ENCODE results near the gene MRPL2.

MRPL2 gene

DNA sequence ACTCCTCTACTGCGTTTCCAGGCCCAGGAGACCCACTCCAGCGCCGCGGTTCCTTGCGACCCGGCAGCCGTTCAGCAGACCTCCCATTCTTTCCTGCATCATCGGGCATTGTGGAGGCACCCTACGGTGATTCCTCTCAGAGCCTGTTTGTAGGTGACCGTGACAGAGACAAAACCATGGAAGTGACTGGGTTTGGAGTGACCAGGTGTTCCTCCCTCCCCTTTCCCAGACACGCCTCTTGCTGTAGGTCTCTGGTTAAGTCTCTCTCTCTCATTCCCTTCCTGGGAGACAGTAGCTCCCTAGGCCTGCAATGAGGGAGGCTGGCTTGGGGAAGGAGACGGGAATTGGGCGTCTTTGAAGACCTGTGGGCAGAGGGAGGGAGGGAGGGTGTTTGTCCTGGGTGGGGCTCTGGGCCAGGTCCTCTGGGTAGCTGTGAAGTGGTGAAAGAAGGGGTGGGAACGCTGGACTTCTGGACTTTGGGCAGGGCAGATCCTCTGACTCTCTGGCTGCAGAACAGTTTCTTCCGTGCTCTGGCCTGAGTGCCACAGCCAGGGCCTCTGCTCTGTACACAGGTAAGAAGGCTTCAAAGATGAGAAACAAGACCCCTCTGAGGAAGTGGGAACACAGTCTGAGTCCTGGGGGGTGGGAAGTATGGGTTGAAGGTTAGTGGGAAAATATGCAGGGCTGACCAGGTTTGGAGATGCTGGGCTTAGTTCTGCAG lies 960 bp upstream of the MRPL2 start:
- peak overlapping the region; percentile 95 for H3K4me3 ChIP-seq (ENCODE audit: low read length)
- peak; percentile 63 for DNase-seq (ENCODE audit: low read depth)
- TF ChIP-seq, protein P1, sequence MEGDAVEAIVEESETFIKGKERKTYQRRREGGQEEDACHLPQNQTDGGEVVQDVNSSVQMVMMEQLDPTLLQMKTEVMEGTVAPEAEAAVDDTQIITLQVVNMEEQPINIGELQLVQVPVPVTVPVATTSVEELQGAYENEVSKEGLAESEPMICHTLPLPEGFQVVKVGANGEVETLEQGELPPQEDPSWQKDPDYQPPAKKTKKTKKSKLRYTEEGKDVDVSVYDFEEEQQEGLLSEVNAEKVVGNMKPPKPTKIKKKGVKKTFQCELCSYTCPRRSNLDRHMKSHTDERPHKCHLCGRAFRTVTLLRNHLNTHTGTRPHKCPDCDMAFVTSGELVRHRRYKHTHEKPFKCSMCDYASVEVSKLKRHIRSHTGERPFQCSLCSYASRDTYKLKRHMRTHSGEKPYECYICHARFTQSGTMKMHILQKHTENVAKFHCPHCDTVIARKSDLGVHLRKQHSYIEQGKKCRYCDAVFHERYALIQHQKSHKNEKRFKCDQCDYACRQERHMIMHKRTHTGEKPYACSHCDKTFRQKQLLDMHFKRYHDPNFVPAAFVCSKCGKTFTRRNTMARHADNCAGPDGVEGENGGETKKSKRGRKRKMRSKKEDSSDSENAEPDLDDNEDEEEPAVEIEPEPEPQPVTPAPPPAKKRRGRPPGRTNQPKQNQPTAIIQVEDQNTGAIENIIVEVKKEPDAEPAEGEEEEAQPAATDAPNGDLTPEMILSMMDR (IDR thresholded peaks at IDR 0.05; ENCODE audit: insufficient read depth, low read depth, low read length, missing control alignments) = no peak

DNA sequence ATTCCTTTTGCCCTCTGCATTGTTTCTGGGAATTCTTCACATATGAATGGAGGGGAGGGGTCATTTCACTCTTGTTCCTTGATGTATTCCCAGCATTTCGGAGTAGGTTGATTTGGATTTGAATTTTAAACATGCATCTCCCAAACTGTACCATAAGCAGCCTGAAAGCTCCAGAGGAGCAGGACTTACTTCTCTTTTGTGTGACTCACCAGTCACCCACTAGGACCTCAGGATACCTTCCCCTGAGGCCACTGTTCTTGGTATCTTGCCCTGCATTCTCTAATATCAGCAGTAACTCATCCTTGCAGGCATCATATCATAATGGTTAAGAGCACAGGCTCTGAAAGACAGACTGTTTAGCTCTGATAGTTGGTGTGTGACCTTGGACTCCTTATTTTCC lies 703 bp downstream of the MRPL2 start:
- H3K4me3 ChIP-seq (ENCODE audit: low read length) = peak overlapping the region; percentile 95
- no peak for DNase-seq (ENCODE audit: low read depth)
- TF ChIP-seq, protein P1 (IDR thresholded peaks at IDR 0.05; ENCODE audit: insufficient read depth, low read depth, low read length, missing control alignments) = no peak

DNA sequence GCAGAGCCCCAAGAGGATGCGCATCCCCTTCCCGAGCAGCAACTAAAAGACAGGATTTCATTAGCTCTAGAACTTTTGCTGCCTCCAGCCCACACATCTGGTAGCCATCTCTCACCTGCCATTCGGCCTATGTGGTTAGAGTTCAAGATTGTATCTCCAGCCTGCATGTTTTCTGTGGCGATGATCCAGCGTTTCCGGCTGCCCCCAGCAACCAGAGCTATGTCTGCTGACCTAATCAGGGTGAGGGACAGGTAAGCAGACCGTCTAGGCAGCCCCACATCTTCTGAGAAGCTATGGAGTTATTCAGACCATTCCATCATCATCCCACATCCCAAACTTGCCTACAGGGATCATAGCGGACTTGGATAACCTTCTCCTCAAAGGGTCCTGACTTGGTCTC lies 3.3 kb downstream of the MRPL2 start:
- TF ChIP-seq, protein P1 (IDR thresholded peaks at IDR 0.05; ENCODE audit: insufficient read depth, low read depth, low read length, missing control alignments) = no peak
- H3K4me3 ChIP-seq (ENCODE audit: low read length) = no peak overlapping the region
- no peak for DNase-seq (ENCODE audit: low read depth)

DNA sequence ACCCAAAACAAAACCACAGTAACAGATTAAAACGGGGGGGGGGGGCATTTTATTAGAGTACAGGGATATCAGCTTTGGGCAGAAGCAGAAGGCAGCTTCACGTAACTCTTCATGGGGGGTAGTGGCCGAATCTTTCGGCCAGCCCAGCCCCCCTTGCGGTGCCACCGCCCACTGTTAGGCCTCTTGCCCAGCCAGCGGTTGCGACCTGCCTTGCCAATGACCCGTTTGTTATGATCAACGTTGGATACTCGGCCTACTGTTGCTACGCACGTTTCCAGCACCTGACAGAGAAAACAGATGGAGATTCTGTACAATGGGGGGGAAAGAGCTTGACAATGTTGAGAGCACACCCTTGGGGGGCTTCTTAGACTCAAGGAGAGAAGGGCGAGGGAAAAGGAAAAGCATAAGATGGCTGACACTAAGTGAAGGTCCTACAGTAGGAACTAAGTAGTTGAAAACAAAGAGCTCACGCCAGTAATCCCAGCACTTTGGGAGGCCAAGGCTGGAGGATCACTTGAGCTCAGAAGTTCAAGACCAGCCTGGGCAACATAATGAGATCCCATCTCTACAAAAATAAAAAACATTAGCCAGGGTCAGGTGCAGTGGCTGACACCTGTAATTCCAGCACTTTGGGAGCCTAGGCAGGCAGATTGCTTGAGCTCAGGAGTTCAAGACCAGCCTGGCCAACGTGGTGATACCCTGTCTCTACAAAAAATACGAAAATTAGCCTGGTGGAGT lies 4.9 kb downstream of the MRPL2 start:
- DNase-seq (ENCODE audit: low read depth) = no peak
- peak overlapping the region; percentile 94 for H3K4me3 ChIP-seq (ENCODE audit: low read length)
- TF ChIP-seq, protein P1 (IDR thresholded peaks at IDR 0.05; ENCODE audit: insufficient read depth, low read depth, low read length, missing control alignments) = no peak

DNA sequence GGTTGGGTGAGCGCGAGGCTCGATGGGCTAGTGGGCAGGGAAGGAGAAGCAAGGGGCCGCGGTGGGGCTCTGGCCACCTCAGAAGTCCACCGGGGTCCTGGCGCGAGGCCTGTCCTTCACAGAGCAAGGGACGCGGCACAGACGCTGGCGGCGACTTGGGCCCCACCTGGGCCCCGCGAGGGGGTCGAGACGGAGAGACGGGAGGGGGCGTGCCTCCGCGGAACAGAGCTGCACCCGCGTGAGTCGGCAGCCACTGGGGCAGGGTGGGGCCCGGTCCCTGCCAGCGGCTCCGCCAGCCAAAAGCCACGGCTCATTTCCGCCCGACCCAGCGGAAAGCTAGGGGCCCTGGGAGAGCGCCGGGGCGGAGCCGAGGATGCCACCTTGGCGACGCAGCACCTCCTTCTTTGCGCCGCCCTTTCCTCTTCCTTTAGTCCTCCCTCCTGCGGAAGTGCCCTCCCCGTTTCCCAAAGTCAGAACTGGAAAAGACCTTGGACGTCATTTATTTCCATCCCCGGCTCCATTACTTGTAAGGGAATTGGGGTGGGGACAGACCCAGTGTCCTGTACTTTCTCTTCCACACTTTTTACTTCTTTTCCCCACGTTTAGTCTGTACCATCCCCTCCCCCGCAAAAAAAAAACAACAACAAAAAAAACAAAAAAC lies 5.6 kb downstream of the MRPL2 start, which contains the start of gene CUL7:
Gene CUL7, minus strand, starts transcription at position 307 of the 661 bp plus-strand sequence. CDS start 1,063 bp downstream, outside the sequence.
- TF ChIP-seq, protein P1 (IDR thresholded peaks at IDR 0.05; ENCODE audit: insufficient read depth, low read depth, low read length, missing control alignments) = no peak
- H3K4me3 ChIP-seq (ENCODE audit: low read length) = peak within 1 kb of the TSS; percentile 94
- DNase-seq (ENCODE audit: low read depth) = peak; percentile 97

DNA sequence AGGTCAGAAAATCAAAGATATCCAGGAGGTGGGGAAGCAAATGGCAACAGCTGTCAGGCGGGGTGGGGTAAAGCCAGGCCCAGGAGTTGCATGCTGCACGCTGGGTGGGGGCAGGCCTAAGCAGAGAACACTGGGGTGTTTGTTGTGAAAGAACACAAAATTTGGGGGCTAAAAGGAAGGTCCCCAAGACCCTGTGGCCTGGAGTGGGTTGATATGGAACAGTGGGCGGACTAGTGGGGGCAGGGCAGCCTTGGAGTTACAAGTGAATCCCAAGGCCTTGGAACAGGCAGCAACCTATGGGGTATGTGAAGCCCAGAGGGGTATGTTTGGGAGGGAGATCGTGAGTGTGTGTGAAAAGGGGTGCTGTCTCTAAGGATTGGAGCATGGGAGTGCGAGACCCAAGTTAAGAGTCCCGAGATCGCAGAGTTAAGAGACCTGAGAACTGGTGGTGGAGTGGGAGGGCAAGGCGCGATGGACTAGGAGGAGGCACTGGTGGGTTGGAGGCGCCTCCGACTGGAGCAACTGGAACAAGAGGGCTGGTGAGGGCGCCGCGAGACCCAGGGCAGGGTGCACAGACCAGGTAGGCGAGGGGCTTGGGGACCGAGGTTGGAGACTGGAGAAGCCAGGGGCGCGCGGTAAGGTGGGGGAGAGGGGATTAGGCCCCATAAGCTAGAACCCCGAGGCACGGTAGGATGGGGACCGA lies 6.2 kb downstream of the MRPL2 start:
- DNase-seq (ENCODE audit: low read depth) = peak; percentile 21

More for the DNA sequence above, 6.2 kb downstream of the MRPL2 start:
- peak overlapping the region; percentile 94 for H3K4me3 ChIP-seq (ENCODE audit: low read length)
- TF ChIP-seq, protein P1 (IDR thresholded peaks at IDR 0.05; ENCODE audit: insufficient read depth, low read depth, low read length, missing control alignments) = no peak

All from epithelial cell of esophagus (primary cell).